Upper lobe of left lung (tissue), 4 donors: ENCODE measurements around the gene ECEL1.

Experiments used
- EP300 ChIP-seq, 4 donors: sonication (generic); formaldehyde crosslinking; IDR thresholded peaks; one replicate each; pipeline ENCODE4 v1.5.1; 2017; ENCODE audit warnings: antibody characterized with exemption in 4 of 4, control low read depth in 2 of 4
- POLR2A ChIP-seq, 4 donors: fragments of 450-650 bp; IDR thresholded peaks; one replicate each; pipeline ENCODE4 v1.5.1; 2016 to 2017; ENCODE audit warnings: antibody characterized with exemption in 4 of 4, mild to moderate bottlenecking in 2 of 4
- POLR2AphosphoS5 ChIP-seq, 2 donors: sonication (generic); formaldehyde crosslinking; IDR thresholded peaks; one replicate each; pipeline ENCODE4 v1.5.1; 2017; ENCODE audit warnings: antibody characterized with exemption in 2 of 2
- TF ChIP-seq, protein P1 (sequence below), 6 experiments: fragments of 450-650 bp in 4 of 6; fragments of 200-600 bp in 2 of 6; sonication (generic) in 2 of 6; IDR thresholded peaks; one replicate each; pipeline ENCODE4 v1.5.1; 2016 to 2019; ENCODE audit warnings: antibody characterized with exemption in 6 of 6

- TF ChIP-seq EP300 (IDR thresholded peaks at IDR 0.05) = no peak
- TF ChIP-seq, protein P1, sequence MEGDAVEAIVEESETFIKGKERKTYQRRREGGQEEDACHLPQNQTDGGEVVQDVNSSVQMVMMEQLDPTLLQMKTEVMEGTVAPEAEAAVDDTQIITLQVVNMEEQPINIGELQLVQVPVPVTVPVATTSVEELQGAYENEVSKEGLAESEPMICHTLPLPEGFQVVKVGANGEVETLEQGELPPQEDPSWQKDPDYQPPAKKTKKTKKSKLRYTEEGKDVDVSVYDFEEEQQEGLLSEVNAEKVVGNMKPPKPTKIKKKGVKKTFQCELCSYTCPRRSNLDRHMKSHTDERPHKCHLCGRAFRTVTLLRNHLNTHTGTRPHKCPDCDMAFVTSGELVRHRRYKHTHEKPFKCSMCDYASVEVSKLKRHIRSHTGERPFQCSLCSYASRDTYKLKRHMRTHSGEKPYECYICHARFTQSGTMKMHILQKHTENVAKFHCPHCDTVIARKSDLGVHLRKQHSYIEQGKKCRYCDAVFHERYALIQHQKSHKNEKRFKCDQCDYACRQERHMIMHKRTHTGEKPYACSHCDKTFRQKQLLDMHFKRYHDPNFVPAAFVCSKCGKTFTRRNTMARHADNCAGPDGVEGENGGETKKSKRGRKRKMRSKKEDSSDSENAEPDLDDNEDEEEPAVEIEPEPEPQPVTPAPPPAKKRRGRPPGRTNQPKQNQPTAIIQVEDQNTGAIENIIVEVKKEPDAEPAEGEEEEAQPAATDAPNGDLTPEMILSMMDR (IDR thresholded peaks at IDR 0.05) = no peak
- no peak for TF ChIP-seq POLR2AphosphoS5 (IDR thresholded peaks at IDR 0.05)
- no peak for TF ChIP-seq POLR2A (IDR thresholded peaks at IDR 0.05)
Measured at GRCh38 chr2:232525791-232526371, 38.2 kb upstream of the ECEL1 start, which contains the start of gene CHRND.
